ENCODE data around the gene TMEM201. TPM values are rescaled to one million over a fixed set of nuclear protein-coding genes. Genes with fewer than 3 reads are reported as not detected.

Gene TMEM201
- polyA plus RNA-seq, 4 donors, result 0.67 to 8.5 (median 3.7) TPM

DNA sequence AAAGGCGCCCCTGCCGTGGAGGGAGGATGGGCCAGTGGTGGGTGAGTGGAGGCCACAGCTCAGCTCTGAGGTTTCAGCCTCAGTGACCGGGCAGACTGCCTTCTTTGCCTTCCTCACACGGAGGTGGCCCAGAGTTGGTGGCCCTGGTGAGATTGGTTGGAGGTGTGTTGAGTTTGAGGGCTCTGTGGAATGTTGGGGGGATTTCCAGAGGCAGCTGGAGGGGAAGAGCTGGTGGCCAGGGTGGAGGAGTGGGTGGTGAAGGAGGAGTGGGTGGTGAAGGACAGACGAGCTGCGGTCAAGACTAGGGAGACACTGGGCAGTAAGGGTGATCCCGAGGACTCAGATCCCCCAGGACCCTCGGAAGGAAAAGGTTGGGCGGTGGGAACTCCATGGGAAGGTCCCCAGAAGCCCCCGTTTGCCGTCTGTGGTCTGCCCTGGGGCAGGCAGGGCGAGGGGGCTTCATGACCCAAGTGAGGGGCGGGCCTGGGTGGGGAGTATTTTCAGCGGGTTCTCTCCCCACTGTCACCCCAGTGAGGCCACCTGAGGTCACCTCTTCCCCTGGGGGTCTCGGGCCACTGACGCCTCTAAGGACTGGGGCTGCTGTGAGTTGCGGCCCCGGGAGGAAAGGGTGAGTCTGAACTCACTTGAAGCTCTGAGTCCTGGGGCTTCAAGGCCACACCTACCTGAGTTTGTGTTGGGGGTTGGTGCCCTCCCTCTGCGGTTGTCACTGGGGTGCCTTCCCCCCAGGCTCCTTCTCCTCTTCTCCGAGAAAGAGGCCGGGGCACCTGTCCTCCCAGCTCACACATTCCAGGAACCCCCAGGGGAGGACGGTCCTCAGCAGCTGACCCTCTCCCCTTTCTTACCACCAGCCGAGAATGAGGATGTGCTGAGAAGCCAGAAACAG is 40.1 kb downstream of the TMEM201 start:
- peak in 1 of 2 donors; percentile 41 for DNase-seq
- H3K27ac ChIP-seq (ENCODE audit: low read depth in 1 of 3, low read length in 2 of 3), result peak overlapping the region in 1 of 3 donors; percentile 66

DNA sequence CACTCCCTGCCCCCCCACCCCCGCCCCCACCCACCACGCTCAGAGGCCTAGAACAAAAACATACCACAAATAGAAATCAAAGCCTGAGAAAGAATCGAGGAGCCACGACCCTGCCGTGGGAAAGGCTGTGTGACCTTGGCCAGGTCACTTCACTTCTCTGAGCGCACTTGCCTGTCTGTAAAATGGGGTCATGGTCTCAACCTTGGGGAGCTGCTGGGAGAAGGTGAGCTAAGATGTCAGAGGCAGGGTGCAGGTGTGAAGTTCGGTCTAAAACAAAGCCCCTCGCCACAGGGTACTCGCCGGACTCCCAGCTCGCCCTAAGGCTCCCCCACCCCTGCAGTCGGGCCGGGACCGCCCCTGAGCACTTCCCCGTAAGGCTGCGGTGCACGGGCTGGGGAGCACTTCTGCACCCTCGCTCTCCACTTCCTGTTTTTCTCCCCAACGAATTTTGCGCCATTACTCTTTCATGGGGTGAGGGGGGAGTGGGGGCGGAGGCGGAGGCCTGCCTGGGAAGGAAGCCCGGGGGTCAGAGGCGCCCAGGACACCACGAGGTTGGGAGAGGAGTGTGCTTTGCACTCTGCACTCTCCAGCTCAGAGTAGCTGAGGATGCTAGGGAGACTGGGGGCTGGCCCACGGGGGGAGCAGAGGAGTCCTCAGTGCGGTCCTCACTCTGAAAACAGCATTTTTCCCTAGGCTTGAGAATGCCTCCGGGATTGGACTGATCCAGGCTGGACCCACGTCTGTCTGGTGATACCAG is 40.9 kb downstream of the TMEM201 start:
- FAIRE-seq (no peak), DNase-seq (peak in 1 of 2 donors; percentile 50)
- WGBS, 3 donors, result 30 to 45% (median 37%) methylated on average over 29 of the region's 29 CpGs
- H3K36me3 ChIP-seq (ENCODE audit: control insufficient read depth in 3 of 3, insufficient read depth in 2 of 3, low read depth in 1 of 3, low read length in 3 of 3), result no peaks in the 10 kb centered on the region
- peak overlapping the region; percentile 11 to 48 (median 22) for H3K4me3 ChIP-seq (ENCODE audit: low read depth in 1 of 3, low read length in 3 of 3)
- H3K27ac ChIP-seq (ENCODE audit: low read depth in 1 of 3, low read length in 2 of 3), result peak overlapping the region in 1 of 3 donors; percentile 87
- H3K9me3 ChIP-seq (ENCODE audit: control insufficient read depth in 2 of 2, insufficient read depth in 1 of 2, low read depth in 1 of 2, low read length in 1 of 2), result no peaks in the 10 kb centered on the region
- peaks cover 0 to 15% (median 0%) of the 10 kb centered on the region in 3 donors for H3K27me3 ChIP-seq (ENCODE audit: control insufficient read depth in 3 of 3, insufficient read depth in 3 of 3, low read length in 3 of 3)
- no peaks in the 10 kb centered on the region for H3K4me1 ChIP-seq (ENCODE audit: control insufficient read depth in 3 of 3, insufficient read depth in 2 of 3, low read depth in 1 of 3, low read length in 2 of 3)

More for the DNA sequence above, 40.1 kb downstream of the TMEM201 start:
- H3K36me3 ChIP-seq (ENCODE audit: control insufficient read depth in 3 of 3, insufficient read depth in 2 of 3, low read depth in 1 of 3, low read length in 3 of 3), result no peaks in the 10 kb centered on the region
- no peaks in the 10 kb centered on the region for H3K9me3 ChIP-seq (ENCODE audit: control insufficient read depth in 2 of 2, insufficient read depth in 1 of 2, low read depth in 1 of 2, low read length in 1 of 2)
- peaks cover 0 to 15% (median 0%) of the 10 kb centered on the region in 3 donors for H3K27me3 ChIP-seq (ENCODE audit: control insufficient read depth in 3 of 3, insufficient read depth in 3 of 3, low read length in 3 of 3)
- FAIRE-seq, result no peak
- H3K4me1 ChIP-seq (ENCODE audit: control insufficient read depth in 3 of 3, insufficient read depth in 2 of 3, low read depth in 1 of 3, low read length in 2 of 3), result no peaks in the 10 kb centered on the region
- 47 to 62% (median 58%) methylated on average over 21 to 23 of the region's 23 CpGs for WGBS, 3 donors
- H3K4me3 ChIP-seq (ENCODE audit: low read depth in 1 of 3, low read length in 3 of 3), result peak overlapping the region in 2 of 3 donors; percentile 6 to 20

DNA sequence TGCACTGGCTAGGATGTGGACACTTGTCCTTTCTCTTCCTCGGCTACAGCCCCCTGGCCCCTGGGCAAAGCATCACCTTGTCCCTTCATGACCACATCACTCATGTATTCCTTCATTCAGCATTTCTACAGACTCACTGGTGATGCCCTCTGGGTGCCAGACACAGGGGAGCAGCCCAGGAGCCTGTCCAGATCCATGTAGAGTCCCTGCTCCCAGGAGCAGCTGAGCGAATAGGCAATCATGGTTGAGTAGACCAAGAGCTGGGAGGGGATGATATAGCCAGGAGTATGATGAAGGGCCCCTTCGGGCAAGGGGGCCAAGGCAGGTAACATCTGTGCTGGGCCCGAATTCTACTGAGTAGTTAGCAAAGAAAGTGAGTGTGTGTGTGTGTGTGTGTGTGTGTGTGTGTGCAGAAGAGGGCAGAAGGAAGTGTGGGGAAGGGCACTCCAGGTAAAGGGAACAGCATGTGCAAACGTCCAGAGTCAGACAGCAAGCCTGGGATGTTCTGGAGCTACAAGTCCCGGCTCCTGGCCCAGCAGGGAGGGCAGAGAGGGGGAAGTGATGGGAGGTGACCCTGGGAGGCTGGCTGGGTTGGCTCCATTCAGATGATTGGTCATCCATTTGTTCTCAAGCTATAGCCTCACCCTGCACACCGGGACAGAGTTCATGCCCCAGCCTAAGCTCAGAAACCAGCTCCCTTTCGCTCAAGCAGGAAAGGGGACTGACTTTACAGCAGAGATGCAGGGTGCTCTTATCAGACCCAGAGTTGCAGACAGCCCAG is 41.8 kb downstream of the TMEM201 start:
- Histone ChIP-seq H3K9me3 (ENCODE audit: control insufficient read depth in 2 of 2, insufficient read depth in 1 of 2, low read depth in 1 of 2, low read length in 1 of 2) (no peaks in the 10 kb centered on the region), H3K4me3 (ENCODE audit: low read depth in 1 of 3, low read length in 3 of 3) (peak overlapping the region; percentile 11 to 48 (median 22)), H3K4me1 (ENCODE audit: control insufficient read depth in 3 of 3, insufficient read depth in 2 of 3, low read depth in 1 of 3, low read length in 2 of 3) (no peaks in the 10 kb centered on the region), H3K36me3 (ENCODE audit: control insufficient read depth in 3 of 3, insufficient read depth in 2 of 3, low read depth in 1 of 3, low read length in 3 of 3) (no peaks in the 10 kb centered on the region), H3K27me3 (ENCODE audit: control insufficient read depth in 3 of 3, insufficient read depth in 3 of 3, low read length in 3 of 3) (peaks cover 0 to 17% (median 0%) of the 10 kb centered on the region in 3 donors), H3K27ac (ENCODE audit: low read depth in 1 of 3, low read length in 2 of 3) (peak overlapping the region in 1 of 3 donors; percentile 82)
- DNase-seq, result no peak
- FAIRE-seq, result no peak
- WGBS, 3 donors, result 52 to 59% (median 59%) methylated on average over 8 of the region's 8 CpGs

DNA sequence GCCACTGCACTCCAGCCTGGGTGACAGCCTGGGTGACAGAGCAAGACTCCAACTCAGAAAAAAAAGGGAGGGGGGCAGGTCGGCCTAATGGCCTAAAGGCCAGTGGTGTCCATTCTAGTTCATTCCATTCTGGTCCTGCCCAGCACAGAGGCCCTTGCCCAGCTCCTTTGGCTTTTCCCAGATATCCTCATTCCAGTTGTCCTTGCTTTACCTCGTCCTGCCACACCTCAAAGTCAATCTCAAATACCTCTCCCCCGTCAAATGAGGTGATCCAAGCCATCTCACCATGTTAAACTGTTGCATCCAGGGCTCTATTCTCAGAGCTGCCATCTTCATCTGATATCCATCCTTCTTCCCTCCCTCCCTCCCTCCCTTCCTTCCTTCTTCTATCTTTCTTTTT is 42.9 kb downstream of the TMEM201 start:
- no peaks in the 10 kb centered on the region for H3K4me1 ChIP-seq (ENCODE audit: control insufficient read depth in 3 of 3, insufficient read depth in 2 of 3, low read depth in 1 of 3, low read length in 2 of 3)
- peaks cover 0 to 17% (median 0%) of the 10 kb centered on the region in 3 donors for H3K27me3 ChIP-seq (ENCODE audit: control insufficient read depth in 3 of 3, insufficient read depth in 3 of 3, low read length in 3 of 3)
- no peaks in the 10 kb centered on the region for H3K36me3 ChIP-seq (ENCODE audit: control insufficient read depth in 3 of 3, insufficient read depth in 2 of 3, low read depth in 1 of 3, low read length in 3 of 3)
- H3K27ac ChIP-seq (ENCODE audit: low read depth in 1 of 3, low read length in 2 of 3), result no peak overlapping the region
- FAIRE-seq (no peak), DNase-seq (no peak)
- H3K4me3 ChIP-seq (ENCODE audit: low read depth in 1 of 3, low read length in 3 of 3), result no peak overlapping the region
- no peaks in the 10 kb centered on the region for H3K9me3 ChIP-seq (ENCODE audit: control insufficient read depth in 2 of 2, insufficient read depth in 1 of 2, low read depth in 1 of 2, low read length in 1 of 2)
- 68 to 74% (median 74%) methylated on average over 2 to 3 of the region's 3 CpGs for WGBS, 3 donors

GRCh38 chr1:9633493-9633892 is 44.8 kb downstream of the TMEM201 start:
- FAIRE-seq, result no peak
- H3K4me3 ChIP-seq (ENCODE audit: low read depth in 1 of 3, low read length in 3 of 3), result no peak overlapping the region
- no peak for DNase-seq
- H3K4me1 ChIP-seq (ENCODE audit: control insufficient read depth in 3 of 3, insufficient read depth in 2 of 3, low read depth in 1 of 3, low read length in 2 of 3), result no peaks in the 10 kb centered on the region
- no peak overlapping the region for H3K27ac ChIP-seq (ENCODE audit: low read depth in 1 of 3, low read length in 2 of 3)
- no peaks in the 10 kb centered on the region for H3K9me3 ChIP-seq (ENCODE audit: control insufficient read depth in 2 of 2, insufficient read depth in 1 of 2, low read depth in 1 of 2, low read length in 1 of 2)
- no peaks in the 10 kb centered on the region for H3K36me3 ChIP-seq (ENCODE audit: control insufficient read depth in 3 of 3, insufficient read depth in 2 of 3, low read depth in 1 of 3, low read length in 3 of 3)
- H3K27me3 ChIP-seq (ENCODE audit: control insufficient read depth in 3 of 3, insufficient read depth in 3 of 3, low read length in 3 of 3), result peaks cover 0 to 9% (median 0%) of the 10 kb centered on the region in 3 donors
- WGBS, 3 donors, result 77 to 83% (median 81%) methylated on average over 6 of the region's 6 CpGs

DNA sequence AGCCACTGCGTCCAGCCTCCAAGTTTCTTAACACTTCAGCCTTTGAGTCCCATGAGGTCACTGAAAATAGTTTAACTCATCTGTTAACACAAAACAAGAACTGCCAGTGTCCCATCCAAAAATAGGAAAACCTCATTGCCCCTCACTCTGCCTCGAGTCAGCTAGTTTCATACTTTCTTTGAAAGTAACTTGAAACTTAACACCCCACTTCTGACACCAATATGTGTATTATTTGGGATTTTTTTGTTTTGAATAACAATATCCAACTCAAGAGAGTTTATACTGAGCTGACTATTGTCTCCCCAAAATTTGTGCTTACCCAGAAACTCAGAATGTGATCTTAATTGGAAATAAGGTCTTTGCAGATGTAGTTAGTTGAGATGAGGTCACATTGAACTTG is 45.9 kb downstream of the TMEM201 start:
- 68 to 83% (median 79%) methylated on average over 2 of the region's 2 CpGs for WGBS, 3 donors

GRCh38 chr1:9639227-9639626 is 50.5 kb downstream of the TMEM201 start:
- DNase-seq (no peak), FAIRE-seq (no peak)
- WGBS, 3 donors, result 52 to 63% (median 61%) methylated on average over 6 of the region's 6 CpGs
- no peak overlapping the region for H3K27ac ChIP-seq (ENCODE audit: low read depth in 1 of 3, low read length in 2 of 3)
- peaks cover 0 to 3% (median 0%) of the 10 kb centered on the region in 3 donors for H3K4me1 ChIP-seq (ENCODE audit: control insufficient read depth in 3 of 3, insufficient read depth in 2 of 3, low read depth in 1 of 3, low read length in 2 of 3)
- no peaks in the 10 kb centered on the region for H3K36me3 ChIP-seq (ENCODE audit: control insufficient read depth in 3 of 3, insufficient read depth in 2 of 3, low read depth in 1 of 3, low read length in 3 of 3)
- H3K9me3 ChIP-seq (ENCODE audit: control insufficient read depth in 2 of 2, insufficient read depth in 1 of 2, low read depth in 1 of 2, low read length in 1 of 2), result no peaks in the 10 kb centered on the region
- H3K4me3 ChIP-seq (ENCODE audit: low read depth in 1 of 3, low read length in 3 of 3), result no peak overlapping the region
- peaks cover 0 to 4% (median 0%) of the 10 kb centered on the region in 3 donors for H3K27me3 ChIP-seq (ENCODE audit: control insufficient read depth in 3 of 3, insufficient read depth in 3 of 3, low read length in 3 of 3)

More for the DNA sequence above, 45.9 kb downstream of the TMEM201 start:
- Histone ChIP-seq H3K36me3 (ENCODE audit: control insufficient read depth in 3 of 3, insufficient read depth in 2 of 3, low read depth in 1 of 3, low read length in 3 of 3) (no peaks in the 10 kb centered on the region), H3K4me1 (ENCODE audit: control insufficient read depth in 3 of 3, insufficient read depth in 2 of 3, low read depth in 1 of 3, low read length in 2 of 3) (no peaks in the 10 kb centered on the region), H3K27me3 (ENCODE audit: control insufficient read depth in 3 of 3, insufficient read depth in 3 of 3, low read length in 3 of 3) (peaks cover 0 to 7% (median 0%) of the 10 kb centered on the region in 3 donors), H3K4me3 (ENCODE audit: low read depth in 1 of 3, low read length in 3 of 3) (no peak overlapping the region), H3K27ac (ENCODE audit: low read depth in 1 of 3, low read length in 2 of 3) (no peak overlapping the region), H3K9me3 (ENCODE audit: control insufficient read depth in 2 of 2, insufficient read depth in 1 of 2, low read depth in 1 of 2, low read length in 1 of 2) (no peaks in the 10 kb centered on the region)
- DNase-seq (no peak), FAIRE-seq (no peak)
